ENCODE results near the gene GLCE.
"Not testable (repeated sequence)": the region's sequence is repeated elsewhere in the genome, so short reads cannot be mapped to it uniquely, and the experiment has no call there.

GLCE gene

GRCh38 chr15:69296606-69297005 is 136.2 kb downstream of the GLCE start:
- TF ChIP-seq CTCF (IDR thresholded peaks at IDR 0.05; ENCODE audit: borderline replicate concordance, insufficient read depth, low read depth, low read length): no peak
- H3K4me3 ChIP-seq (ENCODE audit: low read depth, low read length): no peak overlapping the region

GRCh38 chr15:69297642-69298353 is 137.4 kb downstream of the GLCE start:
- no peak overlapping the region for H3K4me3 ChIP-seq (ENCODE audit: low read depth, low read length)
- TF ChIP-seq CTCF (IDR thresholded peaks at IDR 0.05; ENCODE audit: borderline replicate concordance, insufficient read depth, low read depth, low read length): no peak

- TF ChIP-seq CTCF (IDR thresholded peaks at IDR 0.05; ENCODE audit: borderline replicate concordance, insufficient read depth, low read depth, low read length): no peak
- H3K4me3 ChIP-seq (ENCODE audit: low read depth, low read length): no peak overlapping the region
Measured at GRCh38 chr15:69298354-69298696, 137.9 kb downstream of the GLCE start.

- no peak within 1 kb of the TSS for H3K4me3 ChIP-seq (ENCODE audit: low read depth, low read length)
- TF ChIP-seq CTCF (IDR thresholded peaks at IDR 0.05; ENCODE audit: borderline replicate concordance, insufficient read depth, low read depth, low read length): no peak
Measured at GRCh38 chr15:69298697-69299441, 138.4 kb downstream of the GLCE start, which contains the start of gene PAQR5. Gene PAQR5, plus strand, starts transcription at chr15:69298912. Its CDS starts 61,169 bp downstream, at chr15:69360081.

GRCh38 chr15:69299451-69299886 is 139.0 kb downstream of the GLCE start:
- H3K4me3 ChIP-seq (ENCODE audit: low read depth, low read length): no peak overlapping the region
- no peak for TF ChIP-seq CTCF (IDR thresholded peaks at IDR 0.05; ENCODE audit: borderline replicate concordance, insufficient read depth, low read depth, low read length)

GRCh38 chr15:69299943-69300588 is 139.6 kb downstream of the GLCE start:
- no peak for TF ChIP-seq CTCF (IDR thresholded peaks at IDR 0.05; ENCODE audit: borderline replicate concordance, insufficient read depth, low read depth, low read length)
- H3K4me3 ChIP-seq (ENCODE audit: low read depth, low read length): no peak overlapping the region

- H3K4me3 ChIP-seq (ENCODE audit: low read depth, low read length): not testable (repeated sequence)
Measured at GRCh38 chr15:69301101-69301500, 140.7 kb downstream of the GLCE start.

- not testable (repeated sequence) for H3K4me3 ChIP-seq (ENCODE audit: low read depth, low read length)
Measured at GRCh38 chr15:69302087-69302486, 141.7 kb downstream of the GLCE start.
